Stimulated activated CD4-positive, alpha-beta T cell treated with anti-CD3 and anti-CD28 coated beads, Interleukin-2, amount 100 ng/mL, for 24 hours (primary cell): ENCODE measurements around the gene SUSD2.
"Not testable (repeated sequence)": the region's sequence is repeated elsewhere in the genome, so short reads cannot be mapped to it uniquely, and the experiment has no call there.

Experiments
- DNase-seq, 2 donors: peaks; one replicate each; pipeline ENCODE4 v3.0.0-alpha.2; 2020

The SUSD2 gene

DNA sequence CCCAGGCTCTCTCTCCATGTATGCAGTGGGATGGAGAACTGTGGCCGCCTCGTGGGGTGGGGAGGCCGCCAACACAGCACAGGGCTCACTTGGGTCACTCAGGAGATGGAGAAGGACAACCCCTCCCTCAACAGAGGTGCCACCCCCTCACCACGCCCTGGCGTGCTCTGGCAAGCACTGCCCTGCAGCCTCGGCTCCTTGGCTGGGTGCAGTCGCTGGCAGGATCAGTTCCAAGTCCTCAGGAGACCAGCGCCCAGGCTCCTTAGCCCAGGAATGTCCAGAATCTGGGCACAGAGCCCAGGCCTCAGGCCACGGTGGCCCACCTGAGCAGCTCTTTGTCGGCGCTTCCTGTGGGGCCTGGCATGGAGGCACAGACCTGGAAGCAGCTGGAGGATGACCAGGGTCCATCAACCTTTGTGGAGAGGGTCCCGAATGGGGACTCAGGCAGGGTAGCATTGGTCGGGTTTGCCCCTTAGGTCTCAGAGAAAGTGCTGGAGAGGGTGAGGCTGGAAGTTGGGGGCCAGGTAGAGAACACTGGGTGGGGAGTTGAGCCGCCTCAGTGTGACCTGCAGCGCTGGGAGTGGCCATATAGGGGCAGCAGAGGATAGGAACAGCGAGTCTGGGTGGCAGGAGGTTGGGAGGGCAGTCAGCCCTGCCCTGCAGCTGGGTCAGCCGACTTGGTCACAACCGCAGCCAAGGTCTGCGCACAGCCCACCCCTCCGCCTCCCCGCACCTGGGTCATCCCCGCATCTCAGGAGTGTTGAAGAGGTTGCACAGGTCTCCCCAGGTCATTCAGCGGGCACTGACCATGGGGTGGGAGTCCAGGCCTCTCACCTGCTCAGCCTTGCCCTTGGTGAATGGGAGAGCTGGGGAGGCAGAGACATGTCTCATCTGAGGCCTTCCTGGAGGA is 8.2 kb downstream of the SUSD2 start:
- peak; percentile 47 to 63 for DNase-seq

DNA sequence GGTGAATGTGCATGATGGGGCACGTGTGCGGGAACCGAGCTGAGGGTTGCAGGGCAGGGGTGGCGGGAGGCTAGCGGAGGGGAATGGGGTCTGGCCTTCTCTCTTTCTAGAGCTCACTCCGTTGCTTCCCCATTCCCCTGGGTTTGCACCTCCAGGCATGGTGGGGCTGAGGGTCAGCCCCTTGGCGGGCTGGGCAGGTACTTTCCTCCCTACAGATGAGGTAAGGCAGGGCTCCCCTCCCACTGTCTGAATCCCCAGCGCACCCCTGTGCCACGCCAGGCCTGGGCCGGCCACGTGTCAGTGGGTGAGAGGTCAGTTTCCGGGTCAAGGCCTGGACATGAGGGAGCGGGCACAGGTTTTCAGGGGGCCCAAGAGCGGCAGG is 8.9 kb downstream of the SUSD2 start:
- no peak for DNase-seq

DNA sequence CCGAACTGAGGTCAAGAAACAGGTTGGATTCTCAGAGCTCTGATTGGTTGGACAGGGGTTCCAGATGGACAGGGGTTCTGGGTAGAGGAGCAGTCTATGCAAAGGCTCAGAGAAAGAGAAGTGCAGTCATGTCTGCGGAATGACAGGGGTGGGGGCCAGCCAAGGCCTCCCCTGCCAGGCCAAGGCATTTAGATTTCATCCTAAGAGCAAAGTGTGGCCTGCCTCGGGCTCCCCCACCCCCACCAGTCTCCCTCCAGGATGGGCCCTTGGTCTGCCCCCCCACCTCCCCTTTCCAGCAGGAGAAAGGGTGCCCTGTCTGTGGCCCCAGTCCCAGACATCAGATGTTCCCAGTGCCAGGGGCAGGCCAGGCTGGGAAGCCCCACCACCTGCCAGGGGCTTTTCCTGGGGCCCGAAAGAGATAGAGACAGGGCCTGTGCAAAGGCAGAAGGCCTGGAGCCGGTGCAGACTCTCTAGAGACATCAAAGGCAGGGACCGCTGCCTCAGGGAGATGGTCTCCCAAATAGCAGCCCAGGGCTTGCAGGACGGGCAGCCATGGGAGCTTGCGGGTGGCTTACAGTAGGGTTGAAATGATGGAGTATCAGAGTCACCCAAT is 9.4 kb downstream of the SUSD2 start:
- DNase-seq, result no peak

GRCh38 chr22:24191381-24191841 is 10.1 kb downstream of the SUSD2 start:
- DNase-seq, result no peak

DNA sequence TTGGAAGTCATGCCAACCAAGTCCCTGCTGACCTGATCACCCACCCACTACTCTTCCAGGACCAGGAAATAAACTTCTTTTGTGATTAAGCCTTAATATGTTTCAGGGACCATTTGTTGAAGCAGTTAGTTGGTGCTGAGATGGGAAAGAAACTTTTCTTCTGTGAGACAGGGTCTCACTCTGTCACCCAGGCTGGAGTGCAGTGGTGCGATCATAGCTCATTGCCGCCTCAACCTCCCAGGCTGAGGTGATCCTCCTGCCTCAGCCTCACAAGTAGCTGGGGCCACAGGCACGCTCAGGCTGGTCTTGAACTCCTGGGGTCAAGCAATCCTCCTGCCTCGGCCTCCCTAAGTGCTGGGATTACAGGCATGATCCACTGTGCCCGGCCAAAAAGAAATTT is 10.6 kb downstream of the SUSD2 start:
- DNase-seq, result no peak

GRCh38 chr22:24198682-24199052 is 17.4 kb downstream of the SUSD2 start:
- DNase-seq, result no peak

DNA sequence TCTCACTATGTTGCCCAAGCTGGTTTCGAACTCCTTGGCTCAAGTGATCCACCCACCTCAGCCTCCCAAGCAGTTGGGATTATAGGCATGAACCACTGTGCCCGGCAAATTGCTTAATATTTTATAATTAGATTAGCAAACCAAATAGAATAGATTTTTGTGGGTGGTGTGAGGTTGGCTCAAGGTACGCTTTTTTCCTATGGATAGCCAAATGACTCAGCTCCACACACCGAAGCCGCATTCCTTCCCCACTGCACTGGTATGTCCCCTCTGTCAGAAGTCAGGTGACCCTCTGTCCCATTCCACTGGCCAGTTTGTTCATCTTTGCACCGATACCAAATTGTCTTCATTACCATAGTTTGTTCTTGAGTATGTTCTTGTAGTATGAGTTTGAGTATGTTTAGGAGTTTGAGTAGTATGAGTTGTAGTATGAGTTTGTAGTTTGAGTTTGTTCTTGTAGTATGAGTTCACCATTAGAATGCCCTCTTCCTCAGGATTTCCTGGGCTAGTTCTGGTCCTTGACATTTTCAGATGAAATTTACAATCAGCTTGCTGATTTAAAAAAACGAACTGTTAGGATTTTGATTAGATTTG is 19.4 kb downstream of the SUSD2 start:
- DNase-seq, result no peak

GRCh38 chr22:24201681-24202614 is 20.7 kb downstream of the SUSD2 start:
- no peak for DNase-seq

- DNase-seq, result not testable (repeated sequence)
These were observed 22.6 kb downstream of the SUSD2 start for GRCh38 chr22:24203856-24204255.

DNA sequence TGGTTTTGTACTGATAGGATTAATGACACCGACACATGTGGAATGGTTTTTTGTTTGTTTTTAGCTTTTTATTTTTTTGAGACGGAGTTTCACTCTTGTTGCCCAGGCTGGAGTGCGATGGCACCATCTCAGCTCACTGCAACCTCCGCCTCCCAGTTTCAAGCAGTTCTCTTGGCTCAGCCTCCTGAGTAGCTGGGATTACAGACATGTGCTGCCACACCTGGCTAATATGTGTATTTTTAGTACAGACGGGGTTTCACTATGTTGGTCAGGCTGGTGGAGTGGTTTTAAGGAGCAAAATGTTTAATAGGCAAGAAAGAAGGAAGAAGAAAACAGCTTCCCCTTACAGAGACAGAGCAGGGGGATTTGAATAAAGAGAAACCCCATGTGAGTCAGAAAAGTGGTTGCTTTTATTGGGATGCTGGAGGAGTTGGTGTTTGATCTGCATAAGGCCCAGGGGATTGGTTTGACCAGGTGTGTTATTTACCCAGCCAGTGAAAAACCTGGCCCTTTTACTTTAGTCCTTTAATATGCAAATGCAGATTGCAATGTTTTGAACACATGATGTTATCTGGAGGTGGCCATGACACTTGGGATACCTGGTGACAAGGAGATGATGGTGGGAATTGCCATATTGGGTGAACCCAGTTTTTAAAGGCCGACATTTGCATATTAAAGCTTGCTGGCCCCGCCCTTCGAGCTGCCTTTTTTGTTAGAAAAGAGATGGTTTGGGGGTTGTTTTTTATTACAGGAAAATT is 24.3 kb downstream of the SUSD2 start:
- DNase-seq, result no peak

DNA sequence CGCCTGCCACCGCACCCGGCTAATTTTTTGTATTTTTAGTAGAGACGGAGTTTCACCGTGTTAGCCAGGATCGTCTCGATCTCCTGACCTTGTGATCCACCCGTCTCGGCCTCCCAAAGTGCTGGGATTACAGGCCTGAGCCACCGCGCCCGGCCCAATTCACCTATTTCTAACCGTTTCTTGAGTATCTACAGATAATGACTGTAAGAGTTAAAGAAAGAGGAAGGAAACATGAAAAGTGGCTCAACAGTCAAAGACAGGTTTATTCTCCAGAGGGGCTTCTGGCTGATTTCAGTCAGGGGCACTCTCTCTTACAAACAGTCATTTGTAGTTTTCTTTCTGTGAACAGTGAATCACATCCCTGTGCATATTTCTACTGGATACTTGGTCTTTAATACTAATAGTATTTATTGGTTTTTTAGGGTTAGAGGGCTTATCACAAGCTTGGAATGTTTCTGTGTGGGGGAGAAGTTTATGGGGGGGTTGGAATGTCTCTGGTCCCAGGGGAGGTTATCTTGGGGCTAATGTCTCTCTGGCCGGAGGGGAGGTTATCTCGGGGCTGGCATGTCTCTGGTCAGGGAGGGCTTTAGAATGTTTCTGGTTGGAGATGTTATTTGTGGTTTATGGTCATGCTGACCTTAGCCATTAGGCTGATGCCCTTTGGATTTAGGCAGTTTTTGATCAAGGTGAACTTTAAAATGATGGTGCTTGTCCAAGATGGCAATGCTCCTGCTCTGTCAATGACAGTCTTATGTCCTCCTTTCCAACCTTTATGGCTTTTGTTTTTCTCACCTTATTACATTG is 25.4 kb downstream of the SUSD2 start:
- DNase-seq, result not testable (repeated sequence)

DNA sequence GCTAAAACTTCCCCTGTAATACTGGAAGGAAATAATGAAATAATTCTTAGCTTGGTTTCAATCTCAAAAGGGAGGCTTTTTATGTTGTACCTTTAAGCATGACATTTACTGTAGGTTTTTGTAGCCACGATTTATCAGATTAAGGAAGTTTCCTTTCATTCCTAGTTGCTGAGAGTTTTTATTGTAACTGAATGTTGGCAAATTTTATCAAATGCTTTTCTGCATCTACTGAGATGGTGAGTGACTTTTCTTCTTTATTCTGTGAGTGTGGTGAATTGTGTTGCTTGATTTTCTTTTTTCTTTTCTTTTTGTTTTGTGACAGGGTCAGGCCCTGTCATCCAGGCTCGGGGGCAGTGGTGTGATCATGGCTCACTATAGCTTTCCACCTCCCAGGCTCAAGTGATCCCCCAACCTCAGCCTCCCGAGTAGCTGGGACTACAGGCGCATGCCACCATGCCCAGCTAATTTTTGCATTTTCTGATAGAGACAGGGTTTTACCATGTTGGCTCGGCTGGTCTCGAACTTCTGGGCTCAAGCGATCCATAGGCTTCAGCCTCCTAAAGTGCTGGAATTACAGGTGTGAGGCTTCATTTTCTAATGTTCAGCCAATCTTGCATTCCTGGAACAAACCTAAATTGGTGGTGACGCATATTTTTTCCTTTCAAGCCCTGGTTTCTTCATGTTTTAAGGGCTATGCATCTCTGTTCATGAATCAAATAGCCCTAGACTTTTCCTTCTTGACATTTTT is 26.2 kb downstream of the SUSD2 start:
- no peak for DNase-seq

DNA sequence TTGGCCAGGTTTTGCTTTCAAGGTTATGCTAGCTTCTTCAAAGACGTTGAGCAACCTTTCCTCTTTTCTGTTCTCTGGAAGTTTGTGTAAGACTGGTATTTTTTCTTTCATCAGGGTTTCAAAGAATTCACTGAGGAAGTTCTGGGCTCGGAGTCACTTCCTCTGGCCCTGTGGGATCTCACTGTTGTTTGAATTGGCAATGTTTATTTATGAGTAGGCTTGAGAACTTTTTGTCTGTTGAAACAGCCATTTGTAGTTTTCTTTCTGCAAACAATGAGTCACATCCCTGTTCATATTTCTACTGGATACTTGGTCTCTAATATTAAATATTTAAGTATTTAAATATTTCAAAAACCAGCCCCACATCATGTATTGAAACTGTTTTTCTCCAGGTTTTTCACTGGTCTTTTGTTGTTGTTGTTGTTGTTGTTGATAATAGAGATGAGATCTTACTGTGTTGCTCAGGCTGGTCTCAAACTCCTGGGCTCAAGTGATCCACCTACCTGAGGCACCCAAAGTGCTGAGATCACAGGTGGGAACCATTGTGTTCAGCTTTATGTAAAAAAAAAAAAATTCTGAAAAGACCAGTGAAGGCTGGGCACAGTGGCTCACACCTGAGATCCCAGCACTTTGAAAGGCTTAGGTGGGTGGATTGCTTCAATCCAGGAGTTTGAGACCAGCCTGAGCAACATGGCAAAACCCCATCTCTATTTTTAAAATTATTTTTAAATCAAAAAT is 26.9 kb downstream of the SUSD2 start:
- DNase-seq, result no peak

DNA sequence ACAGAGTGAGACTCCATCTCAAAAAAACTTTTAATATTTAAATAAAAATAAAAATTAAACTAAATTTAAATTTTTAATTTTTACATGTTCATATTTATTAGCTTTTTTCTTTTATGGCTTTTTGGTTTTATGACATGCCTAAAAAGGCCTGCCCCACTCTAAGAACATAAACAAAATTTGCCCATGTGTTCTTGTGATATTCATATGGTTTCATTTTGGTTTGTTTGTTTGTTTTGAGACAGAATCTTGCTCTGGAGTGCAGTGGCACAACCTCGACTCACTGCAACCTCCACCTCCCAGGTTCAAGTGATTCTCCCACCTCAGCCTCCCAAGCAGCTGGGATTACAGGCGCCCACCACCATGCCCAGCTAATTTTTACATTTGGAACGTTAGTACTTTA is 27.7 kb downstream of the SUSD2 start:
- no peak for DNase-seq

- no peak for DNase-seq
These were observed 28.4 kb downstream of the SUSD2 start for GRCh38 chr22:24209687-24210086.

DNA sequence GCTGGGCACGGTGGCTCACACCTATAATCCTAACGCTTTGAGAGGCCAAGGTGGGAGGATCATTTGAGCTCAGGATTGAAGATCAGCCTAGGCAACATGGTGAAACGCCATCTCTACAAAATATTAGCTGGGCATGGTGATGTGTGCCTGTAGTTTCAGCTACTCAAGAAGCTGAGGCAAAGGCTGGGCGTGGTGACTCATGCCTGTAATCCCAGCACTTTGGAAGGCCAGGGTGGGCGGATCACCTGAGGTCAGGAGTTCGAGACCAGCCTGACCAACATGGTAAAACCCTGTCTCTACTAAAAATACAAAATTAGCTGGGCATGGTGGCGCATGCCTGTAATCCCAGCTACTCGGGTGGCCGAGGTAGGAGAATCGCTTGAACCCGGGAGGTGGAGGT is 29.1 kb downstream of the SUSD2 start:
- not testable (repeated sequence) for DNase-seq

GRCh38 chr22:24211716-24212115 is 30.4 kb downstream of the SUSD2 start:
- DNase-seq, result not testable (repeated sequence)

GRCh38 chr22:24213111-24213510 is 31.8 kb downstream of the SUSD2 start:
- DNase-seq, result not testable (repeated sequence)

GRCh38 chr22:24214467-24215285 is 33.4 kb downstream of the SUSD2 start:
- DNase-seq, result no peak
